GM21367 (cell line): ENCODE data around the gene NPFFR1.

Source experiments
- ATAC-seq: cut with Tn5 transposase; IDR thresholded peaks from one replicate; pipeline ENCODE4 v1.9.1; 2021; ENCODE audit not compliant: unreplicated experiment

NPFFR1 gene

GRCh38 chr10:70286616-70287015 lies 2.8 kb upstream of the NPFFR1 start:
- no peak for ATAC-seq

GRCh38 chr10:70285476-70285831 lies 1.6 kb upstream of the NPFFR1 start:
- ATAC-seq, result no peak

GRCh38 chr10:70284542-70285475 lies 1.0 kb upstream of the NPFFR1 start:
- ATAC-seq, result no peak

- ATAC-seq, result no peak
These were observed 746 bp downstream of the NPFFR1 start for GRCh38 chr10:70283071-70283444.

GRCh38 chr10:70281609-70282008 lies 2.2 kb downstream of the NPFFR1 start:
- ATAC-seq, result no peak

GRCh38 chr10:70280099-70280498 lies 3.7 kb downstream of the NPFFR1 start:
- no peak for ATAC-seq

- ATAC-seq, result no peak
These were observed 6.3 kb downstream of the NPFFR1 start for GRCh38 chr10:70277396-70278030.

- ATAC-seq, result no peak
These were observed 9.2 kb downstream of the NPFFR1 start for GRCh38 chr10:70274643-70275042.

GRCh38 chr10:70272925-70273316 lies 10.9 kb downstream of the NPFFR1 start:
- ATAC-seq, result no peak

GRCh38 chr10:70271996-70272924 lies 11.5 kb downstream of the NPFFR1 start:
- no peak for ATAC-seq

GRCh38 chr10:70270952-70271351 lies 12.9 kb downstream of the NPFFR1 start:
- no peak for ATAC-seq

GRCh38 chr10:70269741-70270140 lies 14.1 kb downstream of the NPFFR1 start:
- no peak for ATAC-seq

- ATAC-seq, result no peak
These were observed 15.4 kb downstream of the NPFFR1 start for GRCh38 chr10:70268376-70268775.

GRCh38 chr10:70267161-70267933 lies 16.5 kb downstream of the NPFFR1 start:
- ATAC-seq, result no peak

- no peak for ATAC-seq
These were observed 17.1 kb downstream of the NPFFR1 start for GRCh38 chr10:70266701-70267100.

- ATAC-seq, result no peak
These were observed 17.7 kb downstream of the NPFFR1 start for GRCh38 chr10:70266056-70266455.

- ATAC-seq, result no peak
These were observed 18.6 kb downstream of the NPFFR1 start for GRCh38 chr10:70265032-70265689.

GRCh38 chr10:70260734-70261133 lies 23.1 kb downstream of the NPFFR1 start:
- ATAC-seq, result no peak

- no peak for ATAC-seq
These were observed 23.5 kb downstream of the NPFFR1 start for GRCh38 chr10:70260259-70260658.

- ATAC-seq, result no peak
These were observed 25.6 kb downstream of the NPFFR1 start for GRCh38 chr10:70258216-70258615.
